Osteoblast (primary cell): ENCODE results near the gene KIF13A. TPM values are rescaled to one million over a fixed set of nuclear protein-coding genes. Genes with fewer than 3 reads are reported as not detected.

Source experiments
- DNase-seq: peaks from one replicate; pipeline ENCODE4 v3.0.0; 2011; ENCODE audit warnings: low spot score, mixed read lengths; ENCODE audit not compliant: insufficient read length; ENCODE audit errors: missing footprints
- H2AFZ ChIP-seq: 2 replicates; pipeline ENCODE4 v1.6.0; 2011; ENCODE audit warnings: mild to moderate bottlenecking, low read length
- H3K27ac ChIP-seq: 2 replicates; pipeline ENCODE4 v1.5.1; 2011; ENCODE audit warnings: mild to moderate bottlenecking, low read depth, low read length, moderate library complexity
- H3K27me3 ChIP-seq: 2 replicates; pipeline ENCODE4 v1.6.0; 2012; ENCODE audit warnings: mild to moderate bottlenecking, control low read depth, inconsistent platforms, low read length, moderate library complexity; ENCODE audit not compliant: insufficient read depth
- H3K36me3 ChIP-seq: 2 replicates; pipeline ENCODE4 v1.5.1; 2011; ENCODE audit warnings: mild to moderate bottlenecking, low read length, control low read depth, moderate library complexity; ENCODE audit not compliant: insufficient read depth
- H3K4me1 ChIP-seq: 2 replicates; pipeline ENCODE4 v1.5.1; 2011; ENCODE audit warnings: mild to moderate bottlenecking, low read length, control low read depth, moderate library complexity; ENCODE audit not compliant: insufficient read depth
- H3K4me2 ChIP-seq: 2 replicates; pipeline ENCODE4 v1.6.0; 2011; ENCODE audit warnings: mild to moderate bottlenecking, low read length; ENCODE audit not compliant: insufficient read depth
- H3K4me3 ChIP-seq: fragments of 200-600 bp; sonication (generic); 3 replicates; pipeline ENCODE4 v1.5.1; 2012; ENCODE audit warnings: mild to moderate bottlenecking, low read length, inconsistent platforms; ENCODE audit not compliant: insufficient read depth
- H3K79me2 ChIP-seq: 2 replicates; pipeline ENCODE4 v1.6.0; 2012; ENCODE audit warnings: mild to moderate bottlenecking, low read length, control low read depth, inconsistent platforms; ENCODE audit not compliant: insufficient read depth
- H3K9me3 ChIP-seq: 2 replicates; pipeline ENCODE4 v1.5.1; 2011; ENCODE audit warnings: low read depth, low read length, control low read depth
- H4K20me1 ChIP-seq: 2 replicates; pipeline ENCODE4 v1.6.0; 2012; ENCODE audit warnings: mild to moderate bottlenecking, low read length, control low read depth; ENCODE audit not compliant: insufficient read depth
- CTCF ChIP-seq: IDR thresholded peaks from 2 replicates; pipeline ENCODE4 v1.5.1; 2011; ENCODE audit warnings: mild to moderate bottlenecking, low read depth, low read length, moderate library complexity; ENCODE audit errors: extremely low read depth
- total RNA-seq: library from RNA; depleted of rRNA; stranded (reverse); fragments of >200 nt; gene quantifications from 2 replicates; pipeline ENCODE4 v1.2.3, GENCODE V29; 2012

Gene KIF13A
- total RNA-seq, 1 donor = 61.5 TPM

GRCh38 chr6:17829905-17830304, 157.5 kb downstream of the KIF13A start:
- no peak overlapping the region for H2AFZ ChIP-seq
- no peaks in the 10 kb centered on the region for H3K79me2 ChIP-seq
- no peaks in the 10 kb centered on the region for H3K9me3 ChIP-seq
- no peak overlapping the region for H3K27ac ChIP-seq
- peaks cover 61% of the 10 kb centered on the region for H3K36me3 ChIP-seq
- no peak for DNase-seq
- no peaks in the 10 kb centered on the region for H3K27me3 ChIP-seq
- no peak overlapping the region for H3K4me3 ChIP-seq
- peaks cover 8% of the 10 kb centered on the region for H3K4me1 ChIP-seq
- no peak for TF ChIP-seq CTCF
- H4K20me1 ChIP-seq = no peaks in the 10 kb centered on the region
- no peak overlapping the region for H3K4me2 ChIP-seq

- Histone ChIP-seq H3K27me3 (no peaks in the 10 kb centered on the region), H3K4me2 (no peak overlapping the region), H2AFZ (no peak overlapping the region), H3K9me3 (no peaks in the 10 kb centered on the region), H3K79me2 (no peaks in the 10 kb centered on the region), H3K4me3 (no peak overlapping the region), H3K27ac (no peak overlapping the region), H4K20me1 (no peaks in the 10 kb centered on the region), H3K4me1 (peaks cover 8% of the 10 kb centered on the region), H3K36me3 (peaks cover 62% of the 10 kb centered on the region)
- peak; percentile 62 for DNase-seq
- no peak for TF ChIP-seq CTCF
Measured at GRCh38 chr6:17828149-17828548, 159.3 kb downstream of the KIF13A start.

- no peak for DNase-seq
- no peak for TF ChIP-seq CTCF
- no peaks in the 10 kb centered on the region for H4K20me1 ChIP-seq
- no peaks in the 10 kb centered on the region for H3K79me2 ChIP-seq
- no peak overlapping the region for H3K27ac ChIP-seq
- peaks cover 6% of the 10 kb centered on the region for H3K4me1 ChIP-seq
- no peak overlapping the region for H3K4me2 ChIP-seq
- no peaks in the 10 kb centered on the region for H3K27me3 ChIP-seq
- no peaks in the 10 kb centered on the region for H3K9me3 ChIP-seq
- no peak overlapping the region for H3K4me3 ChIP-seq
- H3K36me3 ChIP-seq = peaks cover 58% of the 10 kb centered on the region
- H2AFZ ChIP-seq = no peak overlapping the region
Measured at GRCh38 chr6:17826301-17826700, 161.1 kb downstream of the KIF13A start.

- no peak overlapping the region for H3K4me3 ChIP-seq
- H3K27me3 ChIP-seq = no peaks in the 10 kb centered on the region
- peaks cover 3% of the 10 kb centered on the region for H3K4me1 ChIP-seq
- no peak overlapping the region for H2AFZ ChIP-seq
- H3K9me3 ChIP-seq = no peaks in the 10 kb centered on the region
- DNase-seq = no peak
- no peak for TF ChIP-seq CTCF
- no peaks in the 10 kb centered on the region for H4K20me1 ChIP-seq
- H3K79me2 ChIP-seq = no peaks in the 10 kb centered on the region
- no peak overlapping the region for H3K4me2 ChIP-seq
- H3K36me3 ChIP-seq = peaks cover 40% of the 10 kb centered on the region
- H3K27ac ChIP-seq = no peak overlapping the region
Measured at GRCh38 chr6:17820055-17820454, 167.4 kb downstream of the KIF13A start.
